HEK293T (cell line): ENCODE measurements around the gene DNAH17.

Experiments
- CTCF ChIA-PET: fragments of 350-600 bp; formaldehyde crosslinking; extraction: SDS; loops from one replicate; lab custom pipeline; 2021; ENCODE audit warnings: antibody characterized with exemption, inconsistent platforms; lab: Yijun Ruan, JAX
- POLR2A ChIA-PET: fragments of 350-600 bp; formaldehyde crosslinking; extraction: SDS; loops from one replicate; lab custom pipeline; 2020; ENCODE audit warnings: antibody characterized with exemption, inconsistent platforms; lab: Yijun Ruan, JAX
- DNase-seq: peaks from one replicate; pipeline ENCODE4 v3.0.0; 2012; ENCODE audit warnings: mixed read lengths; ENCODE audit errors: extremely low spot score
- ARNT ChIP-seq: fragments of 450-650 bp; IDR thresholded peaks from 2 replicates; pipeline ENCODE4 v1.6.1; 2017; ENCODE audit warnings: mild to moderate bottlenecking
- BHLHE40 ChIP-seq: fragments of 450-650 bp; IDR thresholded peaks from 2 replicates; pipeline ENCODE4 v1.6.1; 2016; ENCODE audit warnings: mild to moderate bottlenecking, moderate library complexity, borderline replicate concordance
- CTBP1 ChIP-seq: fragments of 450-650 bp; IDR thresholded peaks from 2 replicates; pipeline ENCODE4 v1.6.1; 2016; ENCODE audit warnings: borderline replicate concordance
- ELF4 ChIP-seq: fragments of 450-650 bp; IDR thresholded peaks from 2 replicates; pipeline ENCODE4 v1.6.1; 2017; ENCODE audit warnings: antibody characterized with exemption
- FOXA1 ChIP-seq: fragments of 450-650 bp; IDR thresholded peaks from 2 replicates; pipeline ENCODE4 v1.6.1; 2016; ENCODE audit warnings: mild to moderate bottlenecking
- FOXK2 ChIP-seq: fragments of 450-650 bp; IDR thresholded peaks from 2 replicates; pipeline ENCODE4 v1.6.1; 2016; ENCODE audit warnings: mild to moderate bottlenecking
- FOXM1 ChIP-seq: fragments of 450-650 bp; IDR thresholded peaks from 2 replicates; pipeline ENCODE4 v1.6.1; 2017; ENCODE audit warnings: mild to moderate bottlenecking, borderline replicate concordance
- HDGF ChIP-seq: fragments of 450-650 bp; IDR thresholded peaks from 2 replicates; pipeline ENCODE4 v1.6.1; 2017; ENCODE audit warnings: antibody characterized with exemption, borderline replicate concordance
- L3MBTL2 ChIP-seq: fragments of 450-650 bp; conservative IDR thresholded peaks from 2 replicates; pipeline ENCODE4 v1.6.1; 2016; ENCODE audit warnings: mild to moderate bottlenecking
- LEF1 ChIP-seq: fragments of 450-650 bp; IDR thresholded peaks from 2 replicates; pipeline ENCODE4 v1.6.1; 2017; ENCODE audit warnings: mild to moderate bottlenecking, borderline replicate concordance
- NFRKB ChIP-seq: fragments of 450-650 bp; IDR thresholded peaks from 2 replicates; pipeline ENCODE4 v1.6.1; 2016; ENCODE audit warnings: mild to moderate bottlenecking, moderate library complexity
- SP1 ChIP-seq: fragments of 450-650 bp; IDR thresholded peaks from 2 replicates; pipeline ENCODE4 v1.6.1; 2017
- SUZ12 ChIP-seq: fragments of 450-650 bp; IDR thresholded peaks from 2 replicates; pipeline ENCODE4 v1.6.1; 2016; ENCODE audit warnings: mild to moderate bottlenecking
- TARDBP ChIP-seq: fragments of 450-650 bp; IDR thresholded peaks from 2 replicates; pipeline ENCODE4 v1.6.1; 2016
- ZNF384 ChIP-seq: fragments of 450-650 bp; IDR thresholded peaks from 2 replicates; pipeline ENCODE4 v1.6.1; 2016
- TF ChIP-seq, protein P1 (sequence below): fragments of 450-650 bp; IDR thresholded peaks from 2 replicates; pipeline ENCODE4 v1.6.1; 2016

DNAH17 gene

DNA sequence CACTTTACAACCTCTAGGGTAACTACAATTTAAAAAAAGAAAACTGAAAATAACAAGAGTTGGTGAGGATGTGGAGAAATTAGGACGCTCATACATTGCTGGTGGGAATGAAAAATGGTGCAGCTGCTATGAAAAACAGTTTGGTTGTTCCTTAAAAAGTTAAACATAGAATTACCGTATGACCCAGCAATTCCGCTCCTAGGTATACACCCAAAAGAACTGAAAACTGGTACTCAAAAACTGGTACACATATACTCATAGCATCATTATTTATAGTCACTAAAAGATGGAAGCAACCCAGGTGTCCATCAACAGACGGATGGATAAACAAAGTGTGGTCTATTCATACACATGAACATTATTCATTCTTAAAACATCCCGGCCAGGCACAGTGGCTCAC, 42.9 kb upstream of the DNAH17 start:
- ChIA-PET CTCF (no interaction called here), POLR2A (no interaction called here)
- TF ChIP-seq ZNF384: no peak
- no peak for DNase-seq

DNA sequence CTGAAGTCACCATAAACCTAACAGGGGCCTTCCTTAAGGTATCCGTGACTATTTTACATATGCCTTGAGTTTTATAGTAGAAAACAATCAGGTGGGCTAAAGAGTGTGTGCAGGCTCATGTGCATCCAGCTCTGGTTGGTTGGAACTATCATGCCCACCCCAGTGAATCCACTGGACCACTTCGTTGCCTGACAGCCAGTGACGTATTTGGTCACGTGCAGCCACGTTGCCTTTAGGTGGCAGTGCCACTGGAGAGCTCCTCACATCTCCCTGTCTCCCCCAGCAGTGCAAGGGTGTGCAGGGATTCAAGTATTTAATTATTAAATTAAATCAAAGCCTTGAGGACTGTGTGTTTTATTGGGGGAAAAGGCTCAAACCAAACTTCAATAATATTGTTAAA, 42.1 kb upstream of the DNAH17 start:
- TF ChIP-seq FOXA1: no peak
- no peak for TF ChIP-seq FOXM1
- TF ChIP-seq FOXK2: no peak
- TF ChIP-seq, protein P1, sequence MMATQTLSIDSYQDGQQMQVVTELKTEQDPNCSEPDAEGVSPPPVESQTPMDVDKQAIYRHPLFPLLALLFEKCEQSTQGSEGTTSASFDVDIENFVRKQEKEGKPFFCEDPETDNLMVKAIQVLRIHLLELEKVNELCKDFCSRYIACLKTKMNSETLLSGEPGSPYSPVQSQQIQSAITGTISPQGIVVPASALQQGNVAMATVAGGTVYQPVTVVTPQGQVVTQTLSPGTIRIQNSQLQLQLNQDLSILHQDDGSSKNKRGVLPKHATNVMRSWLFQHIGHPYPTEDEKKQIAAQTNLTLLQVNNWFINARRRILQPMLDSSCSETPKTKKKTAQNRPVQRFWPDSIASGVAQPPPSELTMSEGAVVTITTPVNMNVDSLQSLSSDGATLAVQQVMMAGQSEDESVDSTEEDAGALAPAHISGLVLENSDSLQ: no peak
- no peak for TF ChIP-seq SUZ12
- TF ChIP-seq L3MBTL2: no peak
- no peak for TF ChIP-seq ZNF384
- CTCF ChIA-PET: interaction anchor here (0.9 kb wide), 1 partner anchor 13 kb away, joined by 3 read pairs; no protein-coding TSS in a partner anchor
- DNase-seq: no peak
- POLR2A ChIA-PET: no interaction called here

DNA sequence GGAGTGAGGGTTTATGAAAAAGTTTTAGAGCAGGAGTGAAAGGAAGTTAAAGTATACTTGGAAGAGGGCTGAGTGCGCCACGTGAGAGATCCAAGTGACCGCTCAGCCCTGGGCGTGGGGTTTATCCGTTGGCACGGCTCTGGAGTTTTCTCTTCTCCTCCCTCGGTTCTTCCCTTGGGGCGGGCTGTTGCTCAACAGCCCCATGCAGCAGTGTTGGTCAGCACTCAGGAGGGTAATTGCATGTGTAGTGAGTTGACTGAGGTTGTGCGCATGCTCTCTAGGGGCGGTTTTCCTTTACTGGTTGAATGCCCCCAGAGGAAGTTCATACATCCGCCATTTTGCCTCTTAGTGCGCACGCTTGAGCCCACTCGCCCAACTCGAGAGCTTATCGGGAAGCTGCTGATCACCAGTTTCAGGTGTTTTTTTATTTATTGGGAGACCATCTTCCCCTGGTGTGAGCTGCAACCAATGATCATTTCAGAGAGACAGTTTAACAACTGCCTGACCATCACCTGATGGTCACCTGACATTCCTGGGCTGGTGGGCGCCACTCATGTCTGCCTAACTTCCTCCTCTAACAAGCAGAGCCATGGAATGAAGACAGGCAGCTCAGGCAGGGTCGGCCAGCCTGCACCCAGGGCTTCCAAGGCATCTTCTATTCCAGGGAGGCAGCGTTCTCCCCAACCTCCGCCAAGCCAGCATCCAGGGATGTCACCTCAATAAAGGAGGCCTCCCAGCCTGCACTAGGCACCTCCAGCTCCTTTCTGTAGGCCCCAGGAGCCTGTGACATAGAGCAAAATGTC, 41.3 kb upstream of the DNAH17 start:
- POLR2A ChIA-PET: interaction anchor here (1.5 kb wide), 1 partner anchor 118 kb away, joined by 3 read pairs; no protein-coding TSS in a partner anchor
- TF ChIP-seq L3MBTL2 (no peak), ARNT (no peak), NFRKB (no peak), TARDBP (no peak), SP1 (no peak), FOXA1 (no peak), ELF4 (no peak), FOXK2 (no peak), CTBP1 (no peak), LEF1 (no peak), FOXM1 (no peak)
- TF ChIP-seq, protein P1: no peak
- no peak for DNase-seq
- CTCF ChIA-PET: interaction anchor here (0.9 kb wide), 1 partner anchor 12 kb away, joined by 3 read pairs; no protein-coding TSS in a partner anchor

DNA sequence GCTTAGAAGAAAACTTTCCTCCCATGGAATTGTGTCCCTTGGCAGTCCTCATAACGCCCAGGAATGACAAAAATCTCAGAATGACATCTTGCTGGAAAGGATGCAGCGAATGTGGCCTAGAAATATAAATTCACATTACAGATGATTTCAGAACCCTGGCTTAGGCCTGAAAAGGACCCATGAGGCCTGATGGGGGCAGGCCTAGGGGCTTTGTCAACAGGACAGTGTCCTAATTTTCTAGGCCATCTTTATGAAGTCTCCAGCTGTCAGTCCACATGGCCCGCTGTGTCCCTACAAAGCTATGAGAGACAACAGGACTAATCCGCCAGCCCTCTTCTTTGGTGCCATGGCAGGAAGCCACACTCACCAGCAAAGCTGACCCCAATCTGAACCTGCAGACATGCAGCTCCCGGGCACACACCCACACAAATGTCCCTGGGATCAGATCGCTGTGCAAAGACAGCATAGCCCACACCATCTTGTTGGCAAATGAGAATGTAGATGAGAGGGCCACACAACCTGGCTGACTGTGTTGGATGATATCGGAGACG, 40.4 kb upstream of the DNAH17 start:
- CTCF ChIA-PET: no interaction called here
- no peak for DNase-seq
- POLR2A ChIA-PET: interaction anchor here (1.5 kb wide), 1 partner anchor 119 kb away, joined by 3 read pairs; no protein-coding TSS in a partner anchor
- no peak for TF ChIP-seq HDGF
- no peak for TF ChIP-seq SP1
- no peak for TF ChIP-seq TARDBP
- TF ChIP-seq BHLHE40: no peak
- TF ChIP-seq FOXM1: no peak
- no peak for TF ChIP-seq CTBP1
- no peak for TF ChIP-seq ARNT
- TF ChIP-seq, protein P1: no peak
- no peak for TF ChIP-seq LEF1
- no peak for TF ChIP-seq ELF4
- no peak for TF ChIP-seq NFRKB
- TF ChIP-seq SUZ12: no peak
- TF ChIP-seq ZNF384: no peak

DNA sequence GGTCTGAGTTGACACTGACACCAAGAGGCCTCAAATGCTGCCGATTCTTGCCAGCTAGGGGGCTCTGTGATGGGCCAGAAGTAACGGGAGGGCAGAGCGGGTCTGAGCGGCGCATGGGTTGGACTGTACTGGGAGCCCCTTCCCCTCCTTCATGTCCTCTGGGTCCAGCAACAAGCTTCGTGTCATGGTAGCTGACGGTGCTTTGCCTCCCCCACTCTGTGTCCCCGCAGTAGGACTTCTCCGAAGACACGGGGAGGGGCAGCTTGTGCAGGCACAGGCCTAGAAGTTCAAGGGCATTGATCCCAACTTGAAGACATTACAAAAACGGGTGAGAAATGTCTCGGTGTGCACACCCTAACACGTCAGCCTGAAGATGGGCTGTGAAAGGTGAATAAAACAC, 39.8 kb upstream of the DNAH17 start:
- TF ChIP-seq TARDBP (no peak), FOXM1 (no peak), L3MBTL2 (no peak), HDGF (no peak), NFRKB (no peak), LEF1 (no peak)
- TF ChIP-seq, protein P1: no peak
- DNase-seq: no peak
- POLR2A ChIA-PET: interaction anchor here (1.5 kb wide), 1 partner anchor 120 kb away, joined by 3 read pairs; no protein-coding TSS in a partner anchor

DNA sequence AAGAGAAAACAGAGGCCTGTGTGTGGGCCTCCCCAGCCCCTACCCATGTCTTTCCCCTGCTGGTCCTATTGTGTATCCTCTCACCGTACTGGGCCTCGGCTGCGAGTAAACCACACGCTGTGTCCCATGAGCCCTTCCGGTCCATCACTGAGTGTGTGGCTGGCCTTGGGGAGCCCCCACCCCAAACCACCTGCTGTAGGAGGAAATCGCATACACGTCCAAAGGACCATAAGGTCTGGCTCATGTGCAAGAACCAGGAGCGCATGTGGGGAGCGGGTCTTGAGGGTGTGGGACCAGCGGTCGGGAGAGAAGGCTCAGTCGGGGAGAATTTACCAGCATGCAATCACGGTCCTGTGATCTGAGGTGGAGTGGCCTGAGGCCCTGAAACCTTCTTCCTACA, 38.4 kb upstream of the DNAH17 start:
- DNase-seq: no peak
- TF ChIP-seq FOXM1: no peak
- TF ChIP-seq, protein P1: no peak
- TF ChIP-seq CTBP1: no peak
- TF ChIP-seq ZNF384: no peak
- TF ChIP-seq FOXA1: no peak
- no peak for TF ChIP-seq TARDBP
- no peak for TF ChIP-seq BHLHE40
- no peak for TF ChIP-seq ELF4
- TF ChIP-seq LEF1: no peak
- no peak for TF ChIP-seq HDGF
- TF ChIP-seq ARNT: no peak
- TF ChIP-seq L3MBTL2: no peak
- no peak for TF ChIP-seq NFRKB
- no peak for TF ChIP-seq FOXK2
- ChIA-PET CTCF (no interaction called here), POLR2A (no interaction called here)

More for the DNA sequence above, 39.8 kb upstream of the DNAH17 start:
- CTCF ChIA-PET: no interaction called here
